HAP-1 (cell line): ENCODE data around the gene RFNG.
A peak's percentile ranks its signal among the peaks of the same experiment; 100 is the strongest.

Experiments used
- DNase-seq, 2 experiments: peaks; one replicate each; pipeline ENCODE4 v3.0.0-alpha.2; 2016 to 2020; ENCODE audit warnings: low spot score in 2 of 2
- H3K27me3 ChIP-seq: fragments of 250-450 bp; sonication (Bioruptor Pico); 2 replicates; pipeline ENCODE4 v1.5.1; 2020; ENCODE audit warnings: low read depth, mild to moderate bottlenecking, moderate library complexity
- H3K36me3 ChIP-seq: fragments of 250-450 bp; sonication (Bioruptor Pico); replicated peaks from 2 replicates; pipeline ENCODE4 v1.5.1; 2020; ENCODE audit warnings: mild to moderate bottlenecking
- H3K4me1 ChIP-seq: fragments of 250-450 bp; sonication (Bioruptor Pico); 2 replicates; pipeline ENCODE4 v1.5.1; 2020; ENCODE audit warnings: mild to moderate bottlenecking
- H3K4me3 ChIP-seq: fragments of 250-450 bp; sonication (Bioruptor Pico); 2 replicates; pipeline ENCODE4 v1.5.1; 2020; ENCODE audit warnings: mild to moderate bottlenecking, moderate library complexity
- H3K9me3 ChIP-seq: fragments of 250-450 bp; sonication (Bioruptor Pico); 2 replicates; pipeline ENCODE4 v1.5.1; 2020; ENCODE audit warnings: mild to moderate bottlenecking, moderate library complexity
- in situ Hi-C: fragments of 300-500 bp; cut with MboI; formaldehyde crosslinking; loops from 3 replicates; pipeline ENCODE4 v1.14.3; 2020; ENCODE audit warnings: low sequenced_read_pairs, inconsistent platforms, mixed read lengths

The RFNG gene

GRCh38 chr17:82031303-82031884 lies 20.2 kb downstream of the RFNG start, which contains the start of gene RAC3:
RAC3 (plus strand) TSS chr17:82031678; CDS start chr17:82031762, 84 bp downstream.
- peak; percentile 35 to 62 for DNase-seq
- Histone ChIP-seq H3K4me1 (peaks cover 6% of the 10 kb centered on the region; the same call in 1 of the 2 replicates), H3K27me3 (no peaks in the 10 kb centered on the region), H3K4me3 (peak within 1 kb of the TSS; percentile 54), H3K9me3 (no peaks in the 10 kb centered on the region), H3K36me3 (peaks cover 44% of the 10 kb centered on the region)
- in situ Hi-C loops, result loop anchor here (5.0 kb wide), 1 partner anchor 126 kb away; no protein-coding TSS in a partner anchor

DNA sequence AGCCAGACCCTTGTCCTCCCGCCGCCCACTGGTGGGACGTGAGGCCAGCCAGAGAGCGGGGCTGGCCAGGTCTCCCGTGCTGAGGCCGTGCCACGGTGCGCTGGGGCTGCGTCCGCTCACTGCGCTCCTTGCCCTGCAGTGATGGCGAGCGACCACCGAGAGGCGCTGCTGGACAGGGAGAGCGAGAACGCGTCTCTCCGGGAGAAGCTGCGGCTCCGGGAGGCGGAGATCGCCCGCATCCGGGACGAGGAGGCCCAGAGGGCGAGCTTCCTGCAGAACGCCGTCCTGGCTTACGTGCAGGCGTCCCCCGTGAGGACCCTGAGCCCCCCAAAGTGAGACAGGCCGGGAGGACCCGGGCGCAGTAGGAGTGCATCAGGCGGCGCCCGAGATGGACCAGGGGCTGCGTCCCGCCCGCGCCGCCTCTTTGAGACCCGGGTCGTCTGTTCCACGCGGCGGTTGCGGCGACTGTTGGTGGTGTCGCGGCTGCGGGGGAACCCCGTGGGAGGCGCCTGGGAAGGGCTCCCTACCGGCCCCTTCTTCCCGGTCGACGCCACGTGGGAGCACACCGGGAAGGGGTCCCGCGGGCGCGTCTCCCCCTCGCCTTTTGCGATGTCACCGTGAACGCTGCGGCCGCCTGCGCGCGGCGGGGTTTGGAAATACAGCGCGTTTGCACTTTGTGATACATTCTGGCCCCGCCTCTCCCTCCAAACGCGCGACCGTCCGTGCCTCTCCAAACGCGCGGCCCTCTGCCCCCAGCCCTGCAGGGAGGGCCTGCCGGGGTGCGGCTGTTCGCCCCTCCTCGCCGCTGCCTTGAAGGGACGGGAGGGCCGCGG lies 20.9 kb downstream of the RFNG start:
- no peaks in the 10 kb centered on the region for H3K9me3 ChIP-seq
- H3K36me3 ChIP-seq, result peaks cover 37% of the 10 kb centered on the region
- H3K27me3 ChIP-seq, result no peaks in the 10 kb centered on the region
- in situ Hi-C loops, result loop anchor here (5.0 kb wide), 1 partner anchor 127 kb away; no protein-coding TSS in a partner anchor
- peak; percentile 71 to 91 for DNase-seq
- peak overlapping the region; percentile 52 for H3K4me3 ChIP-seq
- peaks cover 6% of the 10 kb centered on the region; the same call in 1 of the 2 replicates for H3K4me1 ChIP-seq

GRCh38 chr17:82029990-82030469 lies 21.6 kb downstream of the RFNG start:
- Histone ChIP-seq H3K27me3 (no peaks in the 10 kb centered on the region), H3K4me1 (peaks cover 6% of the 10 kb centered on the region; the same call in 1 of the 2 replicates), H3K36me3 (peaks cover 33% of the 10 kb centered on the region), H3K9me3 (no peaks in the 10 kb centered on the region), H3K4me3 (peak overlapping the region; percentile 52; the same call in 1 of the 2 replicates)
- no peak for DNase-seq
- in situ Hi-C loops, result loop anchor here (5.0 kb wide), 1 partner anchor 127 kb away; no protein-coding TSS in a partner anchor

DNA sequence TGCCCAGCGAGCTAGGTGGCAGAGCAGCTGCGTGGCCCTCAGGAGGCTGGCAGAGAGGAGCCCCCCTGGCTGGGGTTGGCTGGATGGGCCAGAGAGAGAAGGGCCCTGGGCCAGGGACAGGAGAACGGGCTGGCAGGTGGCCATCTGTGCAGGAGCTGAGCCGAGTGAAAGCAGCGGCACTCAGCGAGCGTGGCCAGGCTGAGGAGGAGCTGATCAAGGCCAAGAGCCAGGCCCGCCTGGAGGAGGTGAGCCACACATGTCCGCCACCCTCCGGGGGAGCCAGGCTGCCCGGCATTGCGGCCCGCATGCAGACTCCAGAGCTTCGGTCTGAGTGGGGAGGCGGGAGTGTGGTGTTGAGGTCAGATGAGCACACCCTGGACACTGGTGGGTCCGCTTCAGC lies 22.2 kb downstream of the RFNG start:
- no peak for DNase-seq
- H3K4me3 ChIP-seq, result no peak overlapping the region
- in situ Hi-C loops, result no loop called here
- H3K9me3 ChIP-seq, result no peaks in the 10 kb centered on the region
- H3K36me3 ChIP-seq, result peaks cover 37% of the 10 kb centered on the region
- peaks cover 6% of the 10 kb centered on the region; the same call in 1 of the 2 replicates for H3K4me1 ChIP-seq
- no peaks in the 10 kb centered on the region for H3K27me3 ChIP-seq

DNA sequence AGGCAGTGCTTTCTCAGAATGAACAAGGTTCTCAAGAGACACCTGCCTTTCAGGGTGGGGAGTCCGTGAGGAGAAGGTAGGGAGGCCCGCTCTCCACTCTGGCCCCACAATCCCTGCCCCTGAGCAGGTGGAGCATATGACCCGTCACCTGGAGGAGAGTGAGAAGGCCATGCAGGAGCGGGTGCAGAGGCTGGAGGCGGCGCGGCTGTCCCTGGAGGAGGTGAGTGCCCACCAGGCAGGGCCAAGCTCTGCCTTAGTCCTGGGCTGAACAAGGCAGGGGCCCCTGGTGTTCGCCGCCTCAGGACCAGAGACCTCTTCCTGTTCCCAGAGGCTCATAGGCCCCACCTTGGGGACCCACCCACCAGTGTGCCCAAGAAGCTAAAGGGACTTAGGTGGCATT lies 22.6 kb downstream of the RFNG start:
- no peak for DNase-seq
- in situ Hi-C loops, result no loop called here
- peaks cover 6% of the 10 kb centered on the region; the same call in 1 of the 2 replicates for H3K4me1 ChIP-seq
- H3K36me3 ChIP-seq, result peaks cover 38% of the 10 kb centered on the region
- no peaks in the 10 kb centered on the region for H3K27me3 ChIP-seq
- no peak overlapping the region for H3K4me3 ChIP-seq
- H3K9me3 ChIP-seq, result no peaks in the 10 kb centered on the region

DNA sequence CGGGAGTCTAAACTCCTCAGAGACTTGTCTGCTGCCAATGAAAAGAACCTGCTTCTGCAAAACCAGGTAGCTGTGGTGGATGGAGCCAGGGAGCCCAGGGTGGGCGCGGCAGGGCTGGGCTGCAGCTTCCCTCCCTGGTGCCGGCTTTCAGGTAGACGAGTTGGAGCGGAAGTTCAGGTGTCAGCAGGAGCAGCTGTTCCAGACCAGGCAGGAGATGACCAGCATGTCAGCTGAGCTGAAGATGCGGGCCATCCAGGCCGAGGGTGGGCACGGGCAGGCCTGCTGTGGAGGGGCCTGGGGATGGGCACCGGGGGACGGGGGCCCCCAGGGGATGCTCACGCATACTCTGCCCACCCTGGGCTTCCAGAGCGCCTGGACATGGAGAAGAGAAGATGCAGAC lies 23.4 kb downstream of the RFNG start:
- peaks cover 6% of the 10 kb centered on the region; the same call in 1 of the 2 replicates for H3K4me1 ChIP-seq

DNA sequence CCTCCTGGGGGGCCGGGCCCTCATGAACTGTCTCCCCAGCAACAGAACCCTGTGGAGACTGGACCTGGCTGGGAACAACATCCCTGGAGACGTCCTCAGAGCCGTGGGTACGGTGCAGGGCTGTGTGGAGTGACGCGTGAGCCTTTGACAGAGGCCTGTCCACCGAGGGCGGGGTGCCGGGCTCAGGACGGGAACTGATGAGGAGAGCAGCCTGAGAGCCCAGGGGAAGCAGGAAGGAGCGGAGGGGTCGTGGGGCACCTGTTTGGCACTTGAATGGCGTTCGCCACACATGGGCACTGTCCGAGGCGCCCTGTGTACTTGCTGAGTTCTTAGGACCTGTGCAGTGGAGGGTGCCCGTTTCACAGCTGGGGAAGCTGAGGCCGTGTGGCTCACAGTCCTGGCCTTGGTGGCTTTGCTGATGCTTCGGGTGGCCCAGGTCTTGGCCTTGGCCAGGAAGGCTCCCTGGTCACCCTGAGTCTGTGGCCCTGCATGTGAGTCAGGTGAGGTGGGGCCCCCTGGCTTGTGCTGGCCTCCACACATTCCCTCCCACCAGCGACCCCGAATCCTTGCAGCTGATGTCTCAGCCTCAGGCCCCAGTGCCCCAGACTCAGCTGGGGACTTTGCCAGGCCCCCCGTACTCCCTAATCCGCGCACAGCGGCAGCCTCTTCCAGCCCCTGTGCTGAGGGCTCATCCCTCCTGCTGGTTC lies 26.1 kb downstream of the RFNG start:
- no peaks in the 10 kb centered on the region for H3K27me3 ChIP-seq
- in situ Hi-C loops, result no loop called here

More for the DNA sequence above, 23.4 kb downstream of the RFNG start:
- peaks cover 36% of the 10 kb centered on the region for H3K36me3 ChIP-seq
- H3K4me3 ChIP-seq, result no peak overlapping the region
- no peaks in the 10 kb centered on the region for H3K9me3 ChIP-seq
- H3K27me3 ChIP-seq, result no peaks in the 10 kb centered on the region
- DNase-seq, result no peak
- in situ Hi-C loops, result no loop called here

DNA sequence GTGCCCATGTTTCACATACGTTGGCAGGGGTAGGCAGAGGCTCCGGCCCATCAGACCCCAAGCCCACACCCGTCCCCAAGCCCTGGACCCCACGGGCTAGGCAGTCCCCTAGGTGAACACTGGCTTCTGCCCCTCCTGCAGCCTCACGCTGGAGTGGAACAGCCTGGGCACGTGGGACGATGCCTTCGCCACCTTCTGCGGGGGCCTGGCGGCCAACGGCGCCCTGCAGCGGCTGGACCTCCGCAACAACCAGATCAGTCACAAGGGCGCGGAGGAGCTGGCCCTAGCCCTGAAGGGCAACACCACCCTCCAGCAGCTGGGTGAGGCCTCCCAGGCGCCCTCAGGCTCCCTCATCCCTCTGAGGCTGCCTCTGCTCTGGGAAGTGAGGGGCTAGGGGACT lies 26.8 kb downstream of the RFNG start:
- no peak for DNase-seq
- Histone ChIP-seq H3K27me3 (no peaks in the 10 kb centered on the region), H3K9me3 (no peaks in the 10 kb centered on the region), H3K4me3 (no peak overlapping the region), H3K4me1 (peaks cover 11% of the 10 kb centered on the region), H3K36me3 (peaks cover 28% of the 10 kb centered on the region)
- in situ Hi-C loops, result loop anchor here (5.0 kb wide), 1 partner anchor 98 kb away; the partner anchor contains the start of gene MAFG

More for the DNA sequence above, 26.1 kb downstream of the RFNG start:
- peaks cover 32% of the 10 kb centered on the region for H3K36me3 ChIP-seq
- peaks cover 11% of the 10 kb centered on the region for H3K4me1 ChIP-seq
- DNase-seq, result no peak
- no peaks in the 10 kb centered on the region for H3K9me3 ChIP-seq
- no peak overlapping the region for H3K4me3 ChIP-seq

DNA sequence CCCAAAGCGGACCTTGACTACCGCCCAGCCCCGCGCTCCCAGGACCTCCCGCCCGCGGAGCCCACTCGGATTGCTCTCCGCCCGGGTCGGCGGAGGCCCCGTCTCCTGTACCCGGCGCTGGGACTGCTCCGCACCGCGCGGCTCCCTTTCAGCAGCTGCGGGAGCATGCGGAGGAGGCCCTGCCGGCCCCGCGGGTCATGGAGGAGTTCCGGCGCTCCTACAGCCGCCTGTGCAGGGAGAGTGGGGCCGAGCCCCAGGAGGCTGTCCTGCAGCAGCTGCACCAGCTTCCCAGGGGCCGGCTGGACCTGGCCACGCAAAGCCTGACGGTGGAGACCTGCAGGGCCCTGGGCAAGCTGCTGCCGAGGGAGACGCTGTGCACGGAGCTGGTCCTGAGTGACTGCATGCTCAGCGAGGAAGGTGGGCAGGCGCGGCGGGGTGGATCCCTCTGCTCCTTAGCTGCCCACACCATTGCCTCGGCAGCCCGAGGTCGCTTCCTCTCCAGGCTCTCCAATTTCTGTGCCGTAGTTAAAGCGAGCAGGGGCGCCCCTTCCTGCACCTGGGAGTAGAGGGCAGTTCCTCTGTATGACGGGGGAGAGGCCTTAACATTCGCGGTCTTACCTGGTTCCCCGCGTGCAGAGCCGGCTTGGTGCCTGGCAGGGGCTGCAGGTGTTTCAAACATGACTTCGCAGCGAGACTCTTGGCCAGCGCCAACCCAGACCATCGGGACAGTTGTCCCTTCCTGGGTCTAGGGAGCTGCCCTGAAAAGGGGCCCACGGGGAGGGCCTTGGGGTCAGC lies 28.0 kb downstream of the RFNG start:
- Histone ChIP-seq H3K9me3 (no peaks in the 10 kb centered on the region), H3K4me1 (peaks cover 11% of the 10 kb centered on the region), H3K27me3 (no peaks in the 10 kb centered on the region), H3K4me3 (peak overlapping the region; percentile 70), H3K36me3 (peaks cover 18% of the 10 kb centered on the region)
- DNase-seq, result peak in 1 of 2 experiments; percentile 45
- in situ Hi-C loops, result loop anchor here (5.0 kb wide), 1 partner anchor 96 kb away; the partner anchor contains the start of gene MAFG

GRCh38 chr17:82022981-82023446 lies 28.6 kb downstream of the RFNG start, which contains the start of gene LRRC45:
LRRC45 (plus strand) TSS chr17:82023305; CDS start chr17:82023644, 339 bp downstream.
- peaks cover 11% of the 10 kb centered on the region for H3K4me1 ChIP-seq
- H3K9me3 ChIP-seq, result no peaks in the 10 kb centered on the region
- in situ Hi-C loops, result loop anchor here (5.0 kb wide), 1 partner anchor 96 kb away; the partner anchor contains the start of gene MAFG
- peaks cover 22% of the 10 kb centered on the region for H3K36me3 ChIP-seq
- peak; percentile 99 to 100 for DNase-seq
- H3K27me3 ChIP-seq, result no peaks in the 10 kb centered on the region
- H3K4me3 ChIP-seq, result peak within 1 kb of the TSS; percentile 99

GRCh38 chr17:82022310-82022980 lies 29.2 kb downstream of the RFNG start, which contains the start of gene CENPX:
CENPX (minus strand) TSS chr17:82022878; CDS start chr17:82022861, 17 bp downstream.
- H3K4me3 ChIP-seq, result peak within 1 kb of the TSS; percentile 99
- H3K9me3 ChIP-seq, result no peaks in the 10 kb centered on the region
- in situ Hi-C loops, result loop anchor here (5.0 kb wide), 1 partner anchor 95 kb away; the partner anchor contains the start of gene MAFG
- peaks cover 11% of the 10 kb centered on the region for H3K4me1 ChIP-seq
- peaks cover 22% of the 10 kb centered on the region for H3K36me3 ChIP-seq
- H3K27me3 ChIP-seq, result no peaks in the 10 kb centered on the region
- peak in 1 of 2 experiments; percentile 42 for DNase-seq

- in situ Hi-C loops, result loop anchor here (5.0 kb wide), 1 partner anchor 95 kb away; the partner anchor contains the start of gene MAFG
- peaks cover 17% of the 10 kb centered on the region for H3K36me3 ChIP-seq
- no peak for DNase-seq
- H3K27me3 ChIP-seq, result no peaks in the 10 kb centered on the region
- H3K4me1 ChIP-seq, result peaks cover 11% of the 10 kb centered on the region
- no peaks in the 10 kb centered on the region for H3K9me3 ChIP-seq
- H3K4me3 ChIP-seq, result peak overlapping the region; percentile 99
Observed at GRCh38 chr17:82021900-82022309, 29.7 kb downstream of the RFNG start.
